Stimulated activated effector memory CD8-positive, alpha-beta T cell treated with anti-CD3 and anti-CD28 coated beads, Interleukin-12 subunit alpha, Interleukin-12 subunit beta, amount 100 ng/mL, for 72 hours (primary cell): ENCODE measurements around the gene MBOAT7.

Experiments
- ATAC-seq: fragments of 150-1000 bp; cut with Tn5 transposase; 2 replicates; pipeline ENCODE4 v1.10.0; 2021
- DNase-seq, 2 donors: peaks; one replicate each; pipeline ENCODE4 v3.0.0; 2021 to 2022; ENCODE audit warnings: low spot score in 2 of 2
- H3K27ac Mint-ChIP-seq: one replicate; pipeline ENCODE4 v1.8.0; 2022; ENCODE audit warnings: mild to moderate bottlenecking, mixed read lengths
- H3K36me3 Mint-ChIP-seq: one replicate; pipeline ENCODE4 v1.8.0; 2022; ENCODE audit warnings: mild to moderate bottlenecking, mixed read lengths
- H3K4me1 Mint-ChIP-seq: one replicate; pipeline ENCODE4 v1.8.0; 2022; ENCODE audit warnings: mixed read lengths
- H3K4me3 Mint-ChIP-seq: one replicate; pipeline ENCODE4 v1.8.0; 2022; ENCODE audit warnings: mild to moderate bottlenecking, mixed read lengths
- H3K9me3 Mint-ChIP-seq: one replicate; pipeline ENCODE4 v1.8.0; 2022; ENCODE audit warnings: mixed read lengths

Gene MBOAT7

DNA sequence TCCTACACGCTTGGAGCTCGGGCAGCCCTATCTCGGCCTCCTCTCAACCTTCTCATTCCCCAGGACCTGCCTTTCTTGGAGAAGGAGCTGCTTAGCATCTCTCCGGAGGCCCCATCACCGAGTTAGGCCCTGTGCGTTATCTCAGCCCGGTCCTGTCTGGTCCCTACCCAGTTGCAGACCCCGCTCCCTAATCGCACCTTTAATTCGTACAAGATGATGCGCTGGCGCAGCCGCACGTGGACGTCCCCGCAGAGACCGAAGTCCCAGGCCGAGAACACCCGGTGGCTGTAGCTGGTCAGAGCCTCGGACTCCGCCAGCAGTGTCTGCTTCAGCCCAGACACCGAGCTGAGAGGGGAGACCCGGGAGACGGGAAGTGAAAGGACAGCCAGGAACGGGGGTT, 24.2 kb downstream of the MBOAT7 start:
- no peak for DNase-seq
- Mint-ChIP-seq H3K9me3 (no peaks in the 10 kb centered on the region), H3K27ac (no peak overlapping the region), H3K36me3 (peaks cover 7% of the 10 kb centered on the region), H3K4me3 (peak overlapping the region; percentile 91), H3K4me1 (peaks cover 51% of the 10 kb centered on the region)
- no peak for ATAC-seq

DNA sequence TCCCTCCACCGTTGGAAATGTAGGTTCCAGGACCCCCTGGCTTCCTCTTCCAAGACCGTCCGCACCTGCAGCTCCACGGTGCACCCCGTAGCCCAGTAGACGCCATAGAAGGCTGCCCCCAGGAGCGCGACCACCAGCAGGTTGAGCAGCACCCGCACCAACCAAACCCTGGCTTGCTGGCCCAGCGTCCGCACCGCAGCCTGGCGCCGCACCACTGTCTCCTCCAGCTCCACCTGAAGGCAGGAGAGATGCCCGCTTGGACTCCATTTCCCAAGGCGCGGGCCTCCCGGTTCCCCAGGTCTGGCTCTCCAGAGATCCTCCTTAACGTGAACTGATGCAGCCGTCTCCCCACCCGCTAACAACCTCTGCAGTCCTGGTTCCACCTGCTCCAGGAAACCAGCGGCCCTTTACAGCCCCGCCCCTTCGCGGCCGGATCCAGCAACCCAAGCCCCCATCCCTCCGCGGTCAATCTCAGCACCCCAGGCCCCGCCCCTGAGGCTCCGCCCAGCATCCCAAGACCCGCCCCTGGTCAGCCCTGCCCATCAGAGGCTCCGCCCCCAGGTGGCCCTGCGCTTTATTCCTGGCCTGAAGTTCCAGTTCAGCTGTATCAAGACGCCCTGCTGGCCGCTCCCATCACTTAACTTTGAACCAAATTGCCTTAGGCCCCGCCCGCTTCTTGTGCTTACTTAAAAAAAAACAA, 24.9 kb downstream of the MBOAT7 start:
- Mint-ChIP-seq H3K27ac (peak overlapping the region; percentile 63), H3K4me1 (peaks cover 56% of the 10 kb centered on the region), H3K36me3 (peaks cover 8% of the 10 kb centered on the region), H3K9me3 (no peaks in the 10 kb centered on the region), H3K4me3 (peak overlapping the region; percentile 91)
- DNase-seq, result peak; percentile 72 to 77
- ATAC-seq, result peak; percentile 9

DNA sequence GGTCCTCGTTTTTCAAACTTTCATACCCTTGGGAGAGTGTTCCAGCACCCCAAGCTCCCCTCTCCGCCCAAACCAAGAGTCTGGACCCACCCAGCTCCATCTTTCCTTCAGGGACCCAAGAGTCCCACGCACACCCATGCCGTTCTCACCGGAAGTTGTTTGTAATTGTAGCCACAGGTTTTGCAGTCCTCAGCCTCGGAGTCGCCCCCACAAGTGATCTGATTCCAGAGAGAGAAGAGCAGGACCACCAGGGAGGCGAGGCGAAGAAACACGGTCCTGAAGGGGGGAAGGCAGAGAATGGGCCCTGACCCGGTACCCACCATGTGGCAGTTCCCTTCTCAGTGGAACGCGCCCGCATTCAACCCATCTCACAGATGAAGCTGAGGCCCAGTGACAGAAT, 26.5 kb downstream of the MBOAT7 start:
- no peak for ATAC-seq
- Mint-ChIP-seq H3K4me3 (peak overlapping the region; percentile 91), H3K36me3 (peaks cover 24% of the 10 kb centered on the region), H3K27ac (peak overlapping the region; percentile 61), H3K4me1 (peaks cover 64% of the 10 kb centered on the region), H3K9me3 (no peaks in the 10 kb centered on the region)
- DNase-seq, result no peak

DNA sequence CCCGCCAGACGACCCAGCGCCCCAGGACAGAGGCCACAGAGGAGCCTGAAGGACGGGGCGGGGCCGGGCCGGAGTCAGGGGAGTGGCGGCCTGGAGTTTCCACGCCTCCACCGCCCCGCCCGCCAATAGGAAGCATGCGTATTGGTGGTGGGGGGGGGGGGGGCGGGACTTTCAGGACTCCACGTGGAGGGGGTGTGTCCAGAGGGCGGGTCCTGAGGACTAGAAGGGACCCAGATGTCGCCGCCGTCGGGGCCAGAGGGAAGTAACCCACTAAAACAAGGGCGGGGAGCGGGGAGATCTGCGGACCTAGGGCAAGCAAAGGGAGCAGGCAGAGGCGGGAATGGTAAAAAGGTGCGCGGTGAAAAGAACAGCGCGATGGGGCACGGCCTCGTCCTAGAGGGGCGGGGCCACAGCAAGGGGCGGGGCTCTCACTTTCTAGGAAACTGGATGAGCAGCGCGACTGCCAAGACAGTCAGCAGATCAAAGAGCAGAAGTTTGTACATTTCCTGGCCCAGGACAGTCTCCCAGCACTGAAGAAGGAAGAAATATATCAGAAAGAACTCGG, 27.1 kb downstream of the MBOAT7 start:
- DNase-seq (peak; percentile 63 to 86), ATAC-seq (peak; percentile 19)
- Mint-ChIP-seq H3K36me3 (peaks cover 30% of the 10 kb centered on the region), H3K4me3 (peak overlapping the region; percentile 91), H3K27ac (peak overlapping the region; percentile 61), H3K4me1 (peaks cover 63% of the 10 kb centered on the region), H3K9me3 (no peaks in the 10 kb centered on the region)

DNA sequence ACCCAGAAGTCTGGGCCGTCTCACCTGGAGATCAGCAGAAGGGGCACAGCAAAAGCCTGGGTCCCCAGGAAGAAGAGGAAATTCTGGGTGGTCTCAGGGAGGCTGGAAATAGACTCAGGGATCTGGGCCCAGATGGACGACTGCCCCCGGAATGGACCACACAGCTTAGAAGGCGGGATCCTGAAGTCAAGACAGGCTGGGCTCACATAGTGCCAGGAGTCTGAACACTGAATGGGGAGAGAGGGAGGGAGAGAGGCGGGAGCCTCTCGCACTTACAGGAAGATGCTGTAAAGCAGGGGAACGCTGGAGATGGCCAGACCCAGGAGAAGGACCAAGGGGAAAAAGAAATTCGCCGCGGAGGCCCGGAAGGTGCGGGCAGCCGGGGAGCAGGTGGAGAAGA, 28.5 kb downstream of the MBOAT7 start:
- Mint-ChIP-seq H3K36me3 (peaks cover 45% of the 10 kb centered on the region), H3K4me3 (peak overlapping the region; percentile 91), H3K4me1 (peaks cover 69% of the 10 kb centered on the region), H3K9me3 (no peaks in the 10 kb centered on the region), H3K27ac (peak overlapping the region; percentile 93)
- no peak for DNase-seq
- no peak for ATAC-seq

DNA sequence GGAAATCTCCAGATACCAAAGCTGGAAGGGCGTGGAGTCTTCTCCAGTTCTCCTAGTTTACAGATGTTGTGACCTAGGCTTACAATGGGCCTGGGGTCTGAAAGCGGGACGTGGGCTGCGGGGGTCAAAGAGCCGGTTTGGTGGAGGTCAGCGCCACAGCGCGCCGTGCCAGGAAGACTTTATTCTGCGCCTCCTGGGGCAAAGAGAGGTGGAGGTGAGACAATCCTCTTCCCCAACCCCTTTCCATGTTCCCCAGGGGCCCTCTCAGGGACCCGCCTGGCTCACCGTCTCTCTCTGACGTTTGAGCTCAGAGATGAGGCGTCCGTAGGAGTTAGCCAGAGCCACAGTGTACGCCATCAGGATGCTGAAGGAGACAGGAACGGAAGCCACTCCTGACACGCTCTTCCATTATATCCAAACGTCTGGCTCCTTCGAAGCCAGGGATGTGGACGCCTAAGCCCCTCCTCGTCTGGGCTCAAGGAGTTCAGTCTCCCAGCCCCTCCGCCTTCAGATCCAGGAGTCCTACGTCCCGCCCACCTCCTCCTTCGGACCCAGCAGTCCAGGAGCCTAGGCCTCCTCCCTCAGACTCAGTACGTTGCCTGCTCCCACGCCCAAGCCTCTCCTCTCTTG, 29.1 kb downstream of the MBOAT7 start:
- peaks cover 50% of the 10 kb centered on the region for H3K36me3 Mint-ChIP-seq
- peak overlapping the region; percentile 93 for H3K27ac Mint-ChIP-seq
- H3K4me3 Mint-ChIP-seq, result peak overlapping the region; percentile 91
- DNase-seq (no peak), ATAC-seq (no peak)
- H3K4me1 Mint-ChIP-seq, result peaks cover 69% of the 10 kb centered on the region
- no peaks in the 10 kb centered on the region for H3K9me3 Mint-ChIP-seq

DNA sequence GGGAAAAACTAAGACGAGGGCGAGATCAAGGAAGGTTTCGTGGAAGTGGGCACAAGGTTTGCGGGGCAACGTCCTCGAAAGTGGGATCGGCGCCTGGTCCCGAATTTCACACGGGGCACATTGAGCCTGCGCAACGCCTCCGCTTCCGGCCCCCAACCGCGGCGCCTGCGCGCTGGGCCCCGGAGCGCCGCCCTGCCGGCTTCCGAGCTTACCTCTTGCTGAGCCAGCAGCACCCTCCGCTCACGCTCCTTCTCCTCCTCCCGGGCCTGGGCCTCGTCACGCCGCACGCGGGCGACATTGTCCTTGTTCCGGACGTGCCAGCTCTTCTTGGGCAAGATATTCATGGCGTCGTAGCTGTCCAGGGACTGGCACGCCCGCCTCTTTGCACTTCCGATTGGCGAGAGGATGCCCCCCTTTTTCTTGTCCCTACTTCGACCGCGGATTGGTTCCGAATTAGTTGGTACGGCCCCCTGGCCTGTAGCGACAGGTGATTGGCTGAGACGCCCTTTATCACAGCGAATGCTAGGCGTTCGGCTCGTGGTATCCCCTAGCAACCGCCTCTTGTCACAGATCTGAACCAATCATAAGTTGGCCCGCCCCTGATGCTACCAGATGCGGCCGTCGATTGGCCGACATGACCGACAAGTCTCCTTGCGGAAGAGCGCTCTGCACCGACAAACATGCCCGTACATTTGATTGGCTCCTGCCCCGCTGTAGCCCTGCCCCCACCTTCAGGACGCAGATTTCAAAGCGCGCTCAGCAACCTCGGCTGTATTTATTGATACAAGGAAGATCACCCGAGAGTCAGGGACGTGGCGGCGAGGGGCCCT, 29.8 kb downstream of the MBOAT7 start, which contains the start of gene LENG1:
LENG1 (minus strand) TSS at position 370 of the 830 bp plus-strand sequence; CDS start at position 344, 26 bp downstream.
- Mint-ChIP-seq H3K36me3 (peaks cover 58% of the 10 kb centered on the region), H3K4me1 (peaks cover 68% of the 10 kb centered on the region), H3K4me3 (peak within 1 kb of the TSS; percentile 91), H3K9me3 (no peaks in the 10 kb centered on the region), H3K27ac (peak within 1 kb of the TSS; percentile 93)
- DNase-seq (peak; percentile 85 to 97), ATAC-seq (peak; percentile 95)

DNA sequence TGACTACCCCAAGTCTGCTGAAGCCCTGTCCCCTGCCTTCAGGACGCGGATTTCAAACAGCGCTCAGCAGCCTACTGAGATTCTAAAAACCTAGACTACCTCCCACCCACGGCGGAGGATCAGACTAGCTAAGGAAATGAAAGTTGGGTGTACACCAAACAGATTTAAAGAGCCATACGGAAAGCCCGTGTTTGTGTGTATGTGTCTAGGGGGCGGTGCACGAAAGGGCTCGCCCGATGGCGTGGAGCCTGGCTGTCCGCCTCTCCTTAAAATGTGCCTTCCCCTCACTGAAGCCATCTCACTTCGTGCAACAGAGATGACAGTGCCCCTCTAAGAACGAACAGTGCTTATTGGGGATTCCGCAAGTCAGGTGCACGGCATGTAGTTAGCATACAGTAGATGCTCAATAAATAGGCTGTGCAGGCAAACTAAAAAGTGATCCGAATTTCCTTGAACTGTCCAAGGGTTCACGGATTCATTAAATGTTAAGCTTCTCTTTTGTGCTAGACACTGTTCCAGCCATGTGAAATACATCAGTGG, 30.5 kb downstream of the MBOAT7 start:
- ATAC-seq (no peak), DNase-seq (peak in 1 of 2 donors; percentile 68)
- H3K4me3 Mint-ChIP-seq, result peak overlapping the region; percentile 91
- H3K4me1 Mint-ChIP-seq, result peaks cover 68% of the 10 kb centered on the region
- H3K36me3 Mint-ChIP-seq, result peaks cover 64% of the 10 kb centered on the region
- peak overlapping the region; percentile 93 for H3K27ac Mint-ChIP-seq
- no peaks in the 10 kb centered on the region for H3K9me3 Mint-ChIP-seq

DNA sequence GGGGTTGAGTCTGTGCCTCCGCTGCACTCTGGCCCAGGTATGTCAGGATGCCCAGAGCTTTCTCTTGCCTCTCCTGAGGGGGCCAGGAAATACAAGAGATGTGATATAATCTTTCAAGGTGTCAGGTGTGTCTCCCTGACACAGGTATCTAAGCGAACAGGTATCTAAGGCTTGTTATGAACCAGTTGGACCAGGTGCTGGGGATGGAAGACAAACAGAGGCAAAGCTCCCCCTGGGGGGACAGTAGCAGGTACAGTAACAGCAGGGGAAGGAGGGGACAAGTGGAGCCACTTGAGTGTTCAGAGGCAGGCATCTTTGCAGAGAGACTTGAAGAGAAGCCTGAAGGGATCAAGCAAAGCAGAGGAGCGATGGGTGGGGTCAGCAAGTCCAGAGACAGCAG, 32.4 kb downstream of the MBOAT7 start:
- H3K4me1 Mint-ChIP-seq, result peaks cover 65% of the 10 kb centered on the region
- H3K9me3 Mint-ChIP-seq, result no peaks in the 10 kb centered on the region
- H3K27ac Mint-ChIP-seq, result peak overlapping the region; percentile 67
- ATAC-seq (no peak), DNase-seq (no peak)
- H3K36me3 Mint-ChIP-seq, result peaks cover 84% of the 10 kb centered on the region
- peak overlapping the region; percentile 14 for H3K4me3 Mint-ChIP-seq

DNA sequence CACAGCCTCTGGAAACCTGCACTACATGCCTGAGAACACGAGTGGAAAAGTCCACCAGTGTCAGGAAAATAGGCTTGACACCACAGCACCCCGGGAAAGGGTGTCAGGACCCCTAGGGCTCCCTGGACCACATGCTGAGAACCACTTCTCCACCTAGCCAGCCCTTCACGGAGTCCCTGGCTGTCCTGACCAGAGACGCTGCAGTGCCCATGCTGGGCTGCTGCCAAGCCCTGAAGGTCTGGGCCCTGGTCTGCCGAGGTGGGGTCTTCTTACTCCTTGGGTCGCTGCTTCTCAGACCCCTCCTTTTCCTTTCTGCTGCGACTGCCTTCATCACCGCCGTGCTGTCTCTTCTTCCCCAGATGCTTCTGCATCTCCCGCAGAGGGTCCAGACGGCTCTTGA, 32.9 kb downstream of the MBOAT7 start:
- peak overlapping the region; percentile 67 for H3K27ac Mint-ChIP-seq
- peaks cover 62% of the 10 kb centered on the region for H3K4me1 Mint-ChIP-seq
- no peaks in the 10 kb centered on the region for H3K9me3 Mint-ChIP-seq
- ATAC-seq, result no peak
- DNase-seq, result no peak
- peak overlapping the region; percentile 14 for H3K4me3 Mint-ChIP-seq
- H3K36me3 Mint-ChIP-seq, result peaks cover 88% of the 10 kb centered on the region

DNA sequence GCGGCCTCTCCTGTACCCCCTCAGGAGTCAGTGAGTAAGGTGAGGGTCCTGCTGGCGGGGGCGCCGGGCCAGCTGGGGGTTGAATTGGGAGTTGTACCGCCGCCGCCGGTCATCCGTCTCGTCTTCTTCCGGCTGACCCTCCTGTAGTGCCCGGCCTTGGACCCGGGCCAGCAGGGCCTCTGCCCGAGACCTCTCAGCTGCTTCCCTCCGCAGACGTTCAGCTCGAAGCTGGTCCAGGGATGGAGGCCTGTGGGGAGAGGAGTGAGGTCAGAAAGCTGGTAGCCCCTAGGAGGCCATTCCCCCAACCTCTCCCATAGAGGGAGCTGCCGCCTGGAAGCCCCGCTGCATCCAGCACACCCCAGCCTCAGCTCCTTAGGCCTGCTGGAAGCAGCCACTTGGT, 33.7 kb downstream of the MBOAT7 start:
- Mint-ChIP-seq H3K27ac (peak overlapping the region; percentile 56), H3K36me3 (peaks cover 96% of the 10 kb centered on the region), H3K4me1 (peaks cover 56% of the 10 kb centered on the region), H3K4me3 (no peak overlapping the region), H3K9me3 (no peaks in the 10 kb centered on the region)
- DNase-seq, result no peak
- ATAC-seq, result no peak

DNA sequence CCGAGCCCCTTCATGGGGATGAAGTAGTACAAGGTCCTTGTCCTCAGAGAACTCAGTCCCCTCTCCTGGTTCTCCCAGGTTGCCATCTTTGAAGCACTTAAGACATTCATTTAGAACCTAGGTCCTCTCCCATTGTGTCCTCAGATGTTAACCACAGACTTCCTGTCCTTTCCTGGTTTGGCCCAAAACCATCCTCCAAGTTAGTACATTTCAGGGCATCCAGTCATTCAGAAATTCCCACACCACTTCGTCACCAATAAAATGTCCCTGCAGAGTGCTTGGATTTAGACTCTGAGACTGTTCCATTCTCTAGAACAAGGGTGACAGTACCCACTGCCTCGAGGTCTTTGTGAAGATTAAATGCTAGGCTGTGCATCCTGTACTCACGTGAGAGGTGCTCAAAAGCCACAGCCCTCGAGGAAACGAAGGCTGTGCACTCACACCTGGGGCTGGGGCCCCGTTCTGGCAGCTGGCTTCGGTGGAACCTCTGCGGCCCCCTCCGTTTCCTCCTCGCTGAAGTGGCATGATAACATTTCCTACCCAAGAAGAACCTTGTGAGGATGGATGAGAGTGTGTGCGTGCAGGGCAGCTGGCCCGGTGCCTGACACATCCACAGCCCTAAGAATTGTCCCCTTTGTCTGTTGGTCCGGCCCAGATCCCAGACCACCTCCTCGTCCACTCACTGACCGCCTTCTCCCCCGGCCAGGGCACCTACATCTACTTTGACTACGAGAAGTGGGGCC, 34.6 kb downstream of the MBOAT7 start:
- no peak for DNase-seq
- Mint-ChIP-seq H3K9me3 (no peaks in the 10 kb centered on the region), H3K4me1 (peaks cover 51% of the 10 kb centered on the region), H3K27ac (peak overlapping the region; percentile 58), H3K4me3 (no peak overlapping the region), H3K36me3 (peaks cover 100% of the 10 kb centered on the region)
- no peak for ATAC-seq

DNA sequence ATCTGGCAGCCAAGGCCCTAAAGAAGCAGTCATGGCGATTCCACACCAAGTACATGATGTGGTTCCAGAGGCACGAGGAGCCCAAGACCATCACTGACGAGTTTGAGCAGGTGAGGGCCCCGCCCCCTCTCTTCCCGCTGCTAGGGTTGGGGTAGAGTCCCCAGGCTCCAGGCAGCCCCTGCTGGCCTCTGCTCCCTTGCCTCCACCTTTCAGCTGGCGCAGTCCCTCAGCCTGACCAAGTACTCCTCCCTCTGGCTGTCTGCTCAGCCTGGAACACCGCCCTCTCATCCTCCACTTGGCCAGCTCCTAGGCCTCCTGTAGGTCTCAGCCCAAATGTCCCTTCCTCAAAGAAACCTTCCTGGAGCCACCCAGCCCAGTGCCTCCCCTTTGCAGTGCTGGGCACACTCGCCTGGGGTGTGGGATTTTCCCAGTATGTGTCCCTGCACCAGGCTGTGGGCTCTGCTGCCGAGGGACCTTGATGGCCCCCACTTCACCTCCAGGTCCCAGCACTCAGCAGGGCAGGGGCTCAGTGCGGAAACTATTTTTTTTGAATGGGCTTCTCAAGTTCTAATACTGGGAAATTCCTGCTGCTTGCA, 35.6 kb downstream of the MBOAT7 start:
- ATAC-seq, result no peak

DNA sequence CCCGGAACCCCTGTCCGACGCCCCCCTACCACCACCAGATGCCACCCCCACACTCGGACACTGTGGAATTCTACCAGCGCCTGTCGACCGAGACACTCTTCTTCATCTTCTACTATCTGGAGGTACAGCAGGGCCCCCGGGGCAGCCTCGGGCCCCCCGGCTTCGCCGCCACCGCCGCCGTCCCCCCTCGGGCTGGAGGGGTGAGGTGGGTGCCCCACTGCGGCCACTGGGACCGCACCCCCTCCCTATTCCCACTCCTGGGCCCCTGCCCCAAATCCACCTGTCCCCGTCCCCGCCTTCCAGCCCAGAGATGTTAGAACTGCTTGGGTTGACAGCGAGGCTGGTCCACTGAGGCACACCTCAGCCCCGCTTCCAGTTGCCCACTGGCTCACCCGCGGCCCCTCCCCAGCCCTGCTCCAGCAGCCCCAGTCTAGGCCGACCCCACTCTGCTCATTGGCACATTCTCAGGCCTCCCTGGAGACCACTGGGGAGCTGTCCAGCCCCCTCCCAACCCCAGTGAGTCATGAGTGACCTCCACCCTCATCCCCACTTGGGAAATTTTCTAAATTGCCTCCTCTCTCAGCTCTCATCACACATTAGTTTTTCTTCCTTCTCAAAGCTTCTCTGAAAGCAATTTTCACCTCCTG, 36.4 kb downstream of the MBOAT7 start:
- H3K4me3 Mint-ChIP-seq, result no peak overlapping the region
- peaks cover 97% of the 10 kb centered on the region for H3K36me3 Mint-ChIP-seq
- no peak overlapping the region for H3K27ac Mint-ChIP-seq
- no peaks in the 10 kb centered on the region for H3K9me3 Mint-ChIP-seq
- DNase-seq, result no peak
- ATAC-seq, result no peak
- H3K4me1 Mint-ChIP-seq, result peaks cover 38% of the 10 kb centered on the region

More for the DNA sequence above, 35.6 kb downstream of the MBOAT7 start:
- no peak for DNase-seq
- no peak overlapping the region for H3K27ac Mint-ChIP-seq
- no peaks in the 10 kb centered on the region for H3K9me3 Mint-ChIP-seq
- peaks cover 100% of the 10 kb centered on the region for H3K36me3 Mint-ChIP-seq
- peaks cover 46% of the 10 kb centered on the region for H3K4me1 Mint-ChIP-seq
- no peak overlapping the region for H3K4me3 Mint-ChIP-seq
